Right lobe of liver (tissue), 4 donors: Measurements from ENCODE around the gene SCEL.

Experiments
- CTCF ChIP-seq, 4 donors: fragments of 200-600 bp in 3 of 4; fragments of 450-650 bp in 1 of 4; IDR thresholded peaks; one replicate each; pipeline versions ENCODE4 v1.5.1 to v1.8.0; 2016 to 2022; ENCODE audit warnings: antibody characterized with exemption in 4 of 4, mild to moderate bottlenecking in 2 of 4
- POLR2A ChIP-seq: fragments of 450-650 bp; IDR thresholded peaks from one replicate; pipeline ENCODE4 v1.6.1; 2017; ENCODE audit warnings: antibody characterized with exemption, mild to moderate bottlenecking
- donor health status: DM: no; HTN: no; CAD: no.
- donor health status: DM: no; HTN: no; CAD: no.
- donor health status: DM: no; HTN: yes; CAD: no.

DNA sequence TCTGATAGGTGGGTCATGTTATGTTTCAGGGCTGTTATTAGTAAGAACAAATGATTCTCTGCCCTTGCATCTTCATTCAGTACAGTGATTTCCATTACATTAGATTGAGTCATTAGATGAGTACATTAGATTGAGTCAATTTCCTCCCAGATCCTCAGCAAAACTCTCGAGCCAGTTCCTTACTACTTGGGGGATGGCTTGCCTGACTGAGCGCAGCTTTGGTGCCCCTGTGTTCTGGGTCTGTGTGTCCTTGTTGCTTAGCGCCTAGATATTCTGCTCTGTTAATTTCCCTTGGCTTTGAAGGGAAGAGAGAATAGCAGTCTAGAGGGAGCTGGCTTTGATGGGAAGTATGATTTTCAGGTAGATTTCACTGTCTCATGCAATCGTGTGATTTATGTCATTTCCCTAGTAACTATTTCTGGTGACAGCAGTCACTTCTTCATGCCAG, 19.1 kb upstream of the SCEL start:
- TF ChIP-seq CTCF (IDR thresholded peaks at IDR 0.05): no peak
- TF ChIP-seq POLR2A: no peak
